GM23248 (cell line): Measurements from ENCODE around the gene ATOSA.

Source experiments
- EZH2 ChIP-seq: fragments of 200-600 bp; sonication (generic); IDR thresholded peaks from 2 replicates; pipeline ENCODE4 v1.6.1; 2018; ENCODE audit warnings: antibody characterized with exemption, mild to moderate bottlenecking; ENCODE audit not compliant: insufficient read depth, poor library complexity, severe bottlenecking
- EZH2phosphoT487 ChIP-seq: fragments of 200-600 bp; sonication (generic); IDR thresholded peaks from 2 replicates; pipeline ENCODE4 v1.6.1; 2018; ENCODE audit warnings: antibody characterized with exemption, moderate library complexity, mild to moderate bottlenecking, low read depth; ENCODE audit not compliant: insufficient read depth

DNA sequence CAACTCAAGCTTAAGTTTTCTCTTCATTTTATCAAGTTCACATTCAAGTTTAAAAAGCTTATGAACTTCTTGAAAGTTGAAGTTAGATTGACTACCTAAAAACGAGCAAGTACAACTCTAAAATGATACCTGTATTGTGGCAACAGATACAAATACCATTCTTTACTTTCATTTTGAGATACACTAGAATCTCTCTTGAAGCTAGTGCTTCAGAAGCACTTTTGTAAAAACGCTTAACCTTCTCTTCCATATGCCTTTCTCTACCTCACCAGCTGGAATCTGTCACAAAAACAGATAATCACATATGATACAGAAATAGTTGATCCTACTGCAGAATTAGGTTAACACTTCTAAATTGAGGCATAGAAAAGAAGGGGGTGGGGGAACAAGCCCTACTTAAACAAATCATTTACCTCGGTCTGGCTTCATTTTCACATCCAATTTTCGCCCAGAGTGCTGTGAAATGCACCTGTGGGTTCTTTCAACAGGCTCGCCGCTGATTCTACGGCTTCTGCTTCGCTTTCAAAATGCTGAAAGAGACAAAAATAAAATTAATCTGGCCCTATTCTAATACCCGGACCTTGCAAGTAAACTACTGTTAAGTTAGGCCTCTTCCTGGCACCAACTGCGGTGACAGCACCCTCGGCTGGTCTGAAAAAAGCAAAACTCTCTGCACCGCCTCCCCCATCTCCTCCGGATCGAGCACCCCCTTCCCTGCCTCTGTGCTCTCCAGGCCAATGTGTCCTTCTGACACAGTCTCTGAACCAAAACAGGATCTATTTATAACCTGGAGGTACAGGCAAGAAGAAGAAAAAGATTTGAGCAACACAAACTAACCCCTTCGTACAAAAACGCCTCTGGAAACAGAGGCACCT, 1.4 kb downstream of the ATOSA start:
- TF ChIP-seq EZH2phosphoT487: no peak
- TF ChIP-seq EZH2: no peak
